GM19193 (cell line): ENCODE measurements around the gene SERPINH1.

Experiments
- POLR2A ChIP-seq: IDR thresholded peaks from 4 replicates; pipeline ENCODE4 v1.6.1; 2011; ENCODE audit not compliant: insufficient read depth, insufficient read length; ENCODE audit errors: extremely low read depth

Gene SERPINH1

GRCh38 chr11:75558939-75559843, 2.9 kb upstream of the SERPINH1 start:
- no peak for TF ChIP-seq POLR2A

- TF ChIP-seq POLR2A, result no peak
Observed at GRCh38 chr11:75560644-75561043, 1.4 kb upstream of the SERPINH1 start.

DNA sequence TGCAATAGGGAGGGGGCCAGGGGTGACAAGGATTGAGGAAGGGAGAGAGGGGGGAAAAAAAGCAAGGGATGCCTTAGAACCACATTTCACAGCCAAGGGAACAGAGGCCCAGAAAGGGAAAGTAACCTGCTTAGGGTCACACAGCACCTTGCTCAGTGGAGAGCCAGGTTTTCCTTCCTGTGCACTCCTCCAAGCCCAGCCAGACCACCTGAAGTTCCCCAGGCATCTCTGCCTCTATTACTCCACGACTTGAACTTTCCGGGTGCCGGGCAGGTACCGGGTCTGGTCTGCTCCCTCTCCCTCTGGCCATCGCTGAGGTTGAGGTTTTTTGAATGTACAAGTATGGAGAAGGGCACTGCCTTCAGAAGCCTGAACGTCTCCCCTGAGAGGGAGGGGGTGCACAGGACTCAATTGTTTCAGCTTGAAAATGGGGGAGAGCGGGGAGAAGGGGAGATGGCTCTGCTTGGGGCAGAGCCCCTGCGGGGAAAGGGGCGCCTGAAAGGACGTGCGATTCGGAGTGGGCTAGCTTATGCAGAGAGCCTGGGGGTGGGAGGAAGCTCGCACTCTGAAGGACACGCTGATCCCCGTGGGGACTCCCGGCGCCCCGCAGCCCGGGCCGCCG, 516 bp upstream of the SERPINH1 start:
- peak; percentile 36 for TF ChIP-seq POLR2A

DNA sequence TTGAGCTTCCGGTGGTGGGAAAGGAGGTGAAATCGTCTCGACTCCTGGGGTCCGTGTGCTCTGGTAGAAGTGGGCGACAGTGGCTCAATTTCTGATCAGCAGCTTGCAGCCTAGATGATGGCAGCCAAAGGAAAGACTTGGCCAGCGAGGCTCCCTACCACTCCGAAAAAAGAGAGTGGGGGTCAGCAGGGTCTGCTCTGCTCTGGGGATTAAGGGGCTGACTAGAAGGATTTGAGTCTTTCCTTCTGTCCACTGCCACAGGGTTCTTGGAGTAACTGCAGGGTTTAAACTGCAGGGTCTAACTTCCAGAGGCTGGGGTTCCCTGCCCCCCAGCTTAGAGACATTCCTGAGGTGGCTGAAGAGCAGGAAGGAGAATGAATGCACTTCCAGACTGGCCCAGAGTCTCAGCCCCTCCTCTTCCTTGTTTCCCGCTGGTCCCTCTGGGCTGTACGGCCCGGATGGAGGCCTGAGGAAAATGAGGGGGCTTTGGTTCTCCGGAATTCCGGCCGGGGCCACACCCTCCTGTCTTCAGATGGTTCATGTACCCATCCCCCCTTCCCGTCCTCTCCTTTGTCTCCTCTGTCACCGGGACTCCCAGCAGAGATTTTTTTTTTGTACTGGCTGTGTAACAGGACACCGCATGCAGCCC, 907 bp downstream of the SERPINH1 start:
- TF ChIP-seq POLR2A, result no peak

DNA sequence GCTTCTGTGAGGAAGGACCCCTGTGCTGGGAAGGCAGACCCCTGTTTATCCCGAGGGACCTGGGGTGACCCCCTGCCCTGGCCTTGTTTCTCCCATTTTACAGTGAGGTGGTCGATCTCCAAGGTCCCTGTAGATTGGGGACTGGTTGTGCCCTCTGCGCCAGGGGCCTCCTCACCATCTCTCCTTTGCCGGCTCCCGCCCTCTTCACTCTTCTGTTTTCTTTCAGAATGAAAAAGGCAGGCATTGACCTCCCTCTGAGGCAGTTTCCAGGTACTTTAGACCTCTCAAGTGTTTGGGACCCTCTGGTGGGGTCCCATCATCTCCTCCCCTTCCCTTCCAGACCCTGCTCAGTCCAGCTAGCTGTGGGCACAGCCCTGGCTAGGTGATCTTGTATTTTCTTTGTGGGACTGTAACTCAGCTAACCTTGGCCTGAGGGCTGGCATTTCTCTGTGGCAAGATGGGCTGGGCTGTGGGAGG, 1.5 kb downstream of the SERPINH1 start:
- no peak for TF ChIP-seq POLR2A

DNA sequence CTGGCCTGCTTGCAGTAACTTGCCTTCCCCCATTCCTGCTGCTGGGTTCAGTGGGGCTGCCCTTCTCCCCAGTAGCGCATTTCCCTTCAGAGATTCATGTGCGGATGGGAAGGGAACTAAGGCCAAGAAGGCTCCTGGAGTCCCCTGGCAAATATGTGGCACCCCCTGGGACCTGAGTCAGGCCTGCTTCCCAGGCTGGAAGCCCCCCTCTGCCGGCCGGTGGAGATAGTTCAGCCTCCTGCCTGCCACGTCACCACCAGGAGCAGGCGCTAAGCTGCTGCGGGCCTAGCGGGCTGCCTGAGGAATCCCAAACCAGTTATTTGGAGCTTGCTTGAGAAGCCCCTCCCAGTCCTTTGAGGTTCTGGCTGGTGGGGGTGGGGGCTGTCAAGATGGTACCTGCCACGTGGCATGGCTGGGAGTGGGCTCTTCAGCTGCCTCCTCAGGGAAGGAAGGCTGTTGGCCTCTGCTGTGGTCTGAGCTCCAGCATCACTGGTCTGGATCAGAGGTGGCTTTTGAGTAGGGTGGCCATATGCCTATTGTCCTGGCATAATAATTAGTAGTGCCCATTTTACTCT, 2.0 kb downstream of the SERPINH1 start:
- TF ChIP-seq POLR2A, result no peak

DNA sequence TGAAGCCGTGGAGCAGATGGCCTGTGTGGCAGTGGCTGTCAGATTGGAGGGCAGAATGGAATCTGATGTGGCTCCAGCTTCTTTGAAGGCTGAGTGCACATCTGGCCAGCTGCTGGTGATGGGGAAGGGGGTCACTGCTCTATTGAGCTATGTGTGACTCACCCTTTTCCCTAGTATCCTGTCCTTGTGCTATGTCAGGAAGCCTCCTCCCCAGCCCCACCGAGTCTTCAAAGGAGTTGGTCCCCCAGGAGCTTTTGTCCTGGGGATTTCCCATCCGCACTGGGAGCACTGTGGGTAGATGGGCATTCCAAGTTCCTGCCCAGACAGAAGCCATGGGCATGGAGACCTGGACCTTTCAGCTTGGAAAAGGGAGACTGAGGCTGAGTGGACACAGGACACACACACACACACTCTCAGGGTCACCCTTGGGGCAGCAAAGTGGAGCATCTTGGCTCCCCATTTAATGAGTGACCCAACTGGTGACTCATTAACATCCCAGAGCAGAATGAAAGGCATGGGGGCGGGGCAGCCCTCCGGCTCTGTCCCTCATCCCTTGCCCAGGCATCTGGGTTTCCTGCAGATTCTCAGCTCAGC, 3.3 kb downstream of the SERPINH1 start:
- TF ChIP-seq POLR2A, result no peak

- no peak for TF ChIP-seq POLR2A
Observed at GRCh38 chr11:75565916-75566762, 4.1 kb downstream of the SERPINH1 start.

GRCh38 chr11:75566763-75567279, 4.8 kb downstream of the SERPINH1 start:
- TF ChIP-seq POLR2A, result no peak

DNA sequence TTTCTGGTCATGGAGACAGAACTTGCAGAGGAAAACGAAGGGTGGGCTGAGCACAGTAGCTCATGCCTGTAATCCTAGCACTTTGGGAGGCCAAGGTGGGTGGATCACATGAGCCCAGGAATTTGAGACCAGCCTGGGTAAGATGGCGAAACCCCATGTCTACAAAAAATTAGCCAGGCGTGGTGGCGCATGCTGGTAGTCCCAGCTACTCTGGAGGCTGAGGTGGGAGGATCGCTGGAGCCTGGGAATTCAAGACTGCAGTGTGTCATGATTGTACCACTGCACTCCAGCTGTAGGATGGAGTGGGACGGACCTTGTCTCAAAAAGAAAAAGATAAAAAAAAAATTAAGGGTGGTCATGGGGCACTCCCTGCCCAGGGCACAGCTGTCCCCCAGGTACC, 5.9 kb downstream of the SERPINH1 start:
- TF ChIP-seq POLR2A, result no peak

- no peak for TF ChIP-seq POLR2A
Observed at GRCh38 chr11:75568616-75569219, 6.7 kb downstream of the SERPINH1 start.

- no peak for TF ChIP-seq POLR2A
Observed at GRCh38 chr11:75570559-75571139, 8.6 kb downstream of the SERPINH1 start.

DNA sequence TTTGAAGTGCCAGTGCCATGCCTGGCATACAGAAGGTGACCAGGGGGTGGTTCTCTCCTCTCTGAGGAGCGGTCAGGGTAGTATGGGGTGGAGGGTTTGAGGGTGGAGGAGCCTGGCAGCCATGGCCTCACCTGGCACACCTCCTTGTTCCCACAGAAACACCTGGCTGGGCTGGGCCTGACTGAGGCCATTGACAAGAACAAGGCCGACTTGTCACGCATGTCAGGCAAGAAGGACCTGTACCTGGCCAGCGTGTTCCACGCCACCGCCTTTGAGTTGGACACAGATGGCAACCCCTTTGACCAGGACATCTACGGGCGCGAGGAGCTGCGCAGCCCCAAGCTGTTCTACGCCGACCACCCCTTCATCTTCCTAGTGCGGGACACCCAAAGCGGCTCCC, 9.6 kb downstream of the SERPINH1 start:
- no peak for TF ChIP-seq POLR2A

DNA sequence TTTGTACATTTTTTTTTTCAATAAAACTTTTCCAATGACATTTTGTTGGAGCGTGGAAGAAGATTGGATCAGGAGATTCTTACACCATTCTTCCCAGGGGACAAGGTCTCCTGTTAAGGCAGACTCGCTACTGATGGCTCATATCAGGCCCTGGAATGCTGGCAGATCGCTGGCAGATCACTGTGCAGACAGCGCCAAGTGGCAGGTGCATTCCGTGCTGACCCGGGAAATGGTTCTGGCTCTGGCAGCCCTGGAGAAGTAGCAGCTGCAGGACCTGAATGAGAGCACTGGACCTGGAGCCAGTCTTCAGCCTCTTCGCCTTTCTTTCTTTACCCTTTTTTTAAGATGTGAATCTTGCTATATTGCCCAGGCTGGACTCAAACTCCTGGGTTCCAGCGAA, 10.7 kb downstream of the SERPINH1 start:
- TF ChIP-seq POLR2A, result no peak
